Occipital lobe (tissue), 2 donors: ENCODE data around the gene CHRM4. TPM values are rescaled to one million over a fixed set of nuclear protein-coding genes. Genes with fewer than 3 reads are reported as not detected.

ENCODE experiments used
- DNase-seq: peaks from one replicate; lab custom pipeline; 2025; lab: John Stamatoyannopoulos, UW
- total RNA-seq: library from RNA; depleted of rRNA; stranded (reverse); fragments of >200 nt; gene quantifications from one replicate; pipeline ENCODE4 v1.2.3, GENCODE V29; 2014

Gene CHRM4
- total RNA-seq, 1 donor from 2014 or later: 0.78 TPM

DNA sequence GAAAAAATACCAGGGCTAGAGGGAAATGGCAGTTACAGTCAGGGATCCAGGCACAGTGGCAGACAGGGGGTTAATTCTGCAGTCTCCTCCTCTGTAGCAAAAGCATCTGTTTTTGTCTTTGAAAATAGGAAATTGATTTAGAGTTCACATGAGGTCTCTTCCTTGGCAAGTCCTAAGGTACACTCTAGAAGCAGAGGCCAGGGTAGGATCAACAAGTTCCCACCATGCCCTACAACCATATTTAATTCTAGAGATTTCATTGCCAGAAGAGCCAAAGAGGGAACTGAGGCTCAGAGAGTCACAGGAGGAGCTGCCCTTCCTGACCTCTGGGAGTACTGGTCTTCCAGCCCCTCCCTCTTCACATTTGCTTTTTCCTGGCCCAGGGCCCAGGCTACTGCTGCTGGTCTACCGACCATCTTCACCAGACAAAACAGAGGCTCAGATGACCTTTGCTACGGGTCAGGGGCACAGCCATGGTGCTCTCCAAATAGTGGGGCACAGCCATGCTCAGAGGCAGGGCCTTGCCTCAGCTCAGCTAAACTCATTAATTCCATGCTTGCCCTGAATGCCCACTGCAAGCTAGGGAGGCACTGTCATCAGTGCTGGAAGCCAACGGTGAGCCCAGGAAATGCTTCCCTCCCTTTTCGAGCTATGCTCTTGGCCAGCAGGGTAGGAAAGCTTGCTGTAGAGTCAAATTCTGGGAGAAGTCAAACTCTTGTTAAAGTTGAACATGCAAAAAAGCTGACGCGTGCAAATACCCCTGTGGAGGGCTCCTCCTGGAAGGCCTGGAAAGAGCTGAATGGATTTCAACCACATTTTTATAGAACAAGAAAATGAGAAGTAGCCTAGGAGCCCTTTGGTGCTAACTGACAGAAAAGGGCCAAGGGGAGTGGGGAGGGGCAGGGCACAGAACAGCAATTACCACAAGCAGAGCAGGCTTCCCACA lies 11.7 kb upstream of the CHRM4 start:
- DNase-seq: no peak

DNA sequence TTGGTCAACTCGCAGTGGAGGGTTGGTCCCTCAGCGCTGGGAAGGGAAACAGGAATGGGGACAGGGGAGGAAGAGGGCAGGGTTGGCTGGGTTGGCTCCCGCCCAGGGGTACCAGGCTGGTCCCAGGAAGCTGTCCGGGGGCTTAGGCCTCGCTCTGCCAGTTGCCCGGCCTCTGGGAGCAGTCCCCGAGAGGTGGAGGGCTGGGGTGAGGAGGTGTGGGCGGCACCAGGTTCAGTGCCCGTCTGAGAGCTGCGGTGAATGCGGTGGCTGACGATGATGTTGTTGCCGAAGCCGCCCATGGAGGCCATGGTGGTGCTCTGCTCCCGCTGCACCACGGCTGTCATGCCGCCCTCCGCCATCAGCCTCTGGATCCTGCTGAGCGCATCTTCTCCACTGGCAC lies 6.0 kb upstream of the CHRM4 start:
- no peak for DNase-seq

DNA sequence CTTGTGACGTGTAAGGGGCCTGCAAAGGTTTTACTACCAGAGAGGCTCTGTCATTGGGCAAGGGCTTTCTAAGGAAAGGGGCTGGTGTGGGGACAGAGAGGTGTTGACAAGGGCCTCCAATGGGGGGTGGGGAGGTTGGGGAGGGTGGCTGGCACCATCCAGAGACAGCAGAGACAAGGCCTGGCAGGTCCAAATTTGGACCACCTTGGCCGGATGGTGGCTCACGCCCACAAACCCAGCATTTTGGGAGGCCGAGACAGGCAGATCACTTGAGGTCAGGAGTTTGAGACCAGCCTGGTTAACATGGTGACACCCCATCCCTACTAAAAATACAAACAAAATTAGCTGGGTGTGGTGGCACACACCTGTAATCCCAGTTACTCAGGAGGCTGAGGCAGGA lies 2.2 kb upstream of the CHRM4 start:
- no peak for DNase-seq

DNA sequence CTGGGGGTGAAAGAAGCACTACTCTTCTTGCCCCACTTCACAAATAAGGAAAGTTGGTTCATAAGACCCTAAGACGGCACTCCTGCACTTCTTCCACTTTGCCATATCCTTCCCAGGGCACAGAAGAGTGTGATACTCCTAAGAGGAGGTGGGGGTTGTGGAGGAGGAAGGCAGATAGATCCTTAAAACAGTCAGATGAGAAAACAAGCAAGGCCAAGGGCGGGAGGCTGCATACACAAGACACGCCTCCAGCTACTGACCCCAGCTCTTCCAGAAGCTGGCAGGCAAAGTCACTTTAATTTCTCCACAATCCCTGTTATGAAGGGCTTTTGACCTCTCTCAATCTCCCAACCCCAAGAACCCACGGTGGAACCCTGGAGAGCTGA lies 1.6 kb upstream of the CHRM4 start:
- no peak for DNase-seq

DNA sequence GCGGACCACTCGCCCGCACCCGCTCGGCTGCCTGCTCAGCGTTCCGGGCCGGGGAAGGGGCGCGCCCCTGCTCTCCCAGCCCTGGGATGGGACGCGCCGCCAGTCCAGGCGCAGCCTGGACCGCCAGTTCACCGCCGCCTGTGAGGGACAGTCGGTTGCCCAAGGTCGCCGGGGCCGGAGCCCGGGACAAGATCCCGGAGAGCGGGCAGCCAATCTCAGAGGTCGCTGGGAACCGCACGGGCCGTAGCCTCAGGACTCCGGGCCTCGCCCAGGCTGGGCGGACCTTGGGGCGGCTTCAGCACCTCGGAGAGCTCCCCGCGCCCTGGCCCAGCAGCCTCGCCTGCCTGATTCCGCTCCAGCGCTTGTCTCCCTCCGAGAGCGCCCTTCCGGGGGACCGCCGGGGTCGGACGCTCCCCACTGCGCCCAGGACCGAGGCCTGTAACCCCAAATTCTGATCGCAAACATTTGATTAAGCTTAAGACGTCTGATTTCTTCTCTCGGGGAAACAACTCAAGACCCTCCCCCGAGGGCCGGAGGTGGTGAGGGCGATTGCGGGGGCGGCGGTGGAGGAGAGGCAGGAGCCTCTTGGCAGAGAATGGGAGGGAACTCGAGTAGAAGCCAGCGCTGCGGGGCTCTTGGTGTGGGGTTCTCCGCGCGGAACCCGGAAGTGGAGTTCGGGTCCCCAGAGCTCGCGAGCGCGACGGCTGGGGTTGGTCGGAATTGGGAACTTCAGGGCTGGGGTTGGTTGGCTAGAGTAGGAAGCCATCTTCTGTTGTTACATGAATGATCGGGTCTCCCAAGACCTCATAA lies 1.1 kb upstream of the CHRM4 start:
- DNase-seq: peak; percentile 44

DNA sequence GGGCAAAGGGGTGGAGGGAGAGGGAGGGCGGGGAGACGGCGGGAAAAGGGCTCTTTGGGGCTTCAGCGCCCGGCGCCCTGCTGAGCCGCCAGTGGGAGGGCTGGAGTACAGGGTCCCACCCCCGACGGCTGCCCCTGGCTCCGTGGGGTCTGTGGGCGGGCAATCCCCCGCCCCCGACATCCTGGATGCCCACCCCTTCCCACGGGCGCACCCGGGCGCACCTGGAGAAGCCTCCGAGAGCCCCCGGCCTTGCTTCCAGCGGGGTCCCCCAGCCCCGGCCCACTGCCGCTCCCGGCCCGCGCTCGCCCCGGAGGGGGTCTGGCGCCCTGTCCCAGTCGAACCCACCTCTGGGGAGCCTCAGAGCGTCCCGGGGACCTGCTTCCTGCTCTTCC lies 394 bp downstream of the CHRM4 start:
- DNase-seq: no peak

DNA sequence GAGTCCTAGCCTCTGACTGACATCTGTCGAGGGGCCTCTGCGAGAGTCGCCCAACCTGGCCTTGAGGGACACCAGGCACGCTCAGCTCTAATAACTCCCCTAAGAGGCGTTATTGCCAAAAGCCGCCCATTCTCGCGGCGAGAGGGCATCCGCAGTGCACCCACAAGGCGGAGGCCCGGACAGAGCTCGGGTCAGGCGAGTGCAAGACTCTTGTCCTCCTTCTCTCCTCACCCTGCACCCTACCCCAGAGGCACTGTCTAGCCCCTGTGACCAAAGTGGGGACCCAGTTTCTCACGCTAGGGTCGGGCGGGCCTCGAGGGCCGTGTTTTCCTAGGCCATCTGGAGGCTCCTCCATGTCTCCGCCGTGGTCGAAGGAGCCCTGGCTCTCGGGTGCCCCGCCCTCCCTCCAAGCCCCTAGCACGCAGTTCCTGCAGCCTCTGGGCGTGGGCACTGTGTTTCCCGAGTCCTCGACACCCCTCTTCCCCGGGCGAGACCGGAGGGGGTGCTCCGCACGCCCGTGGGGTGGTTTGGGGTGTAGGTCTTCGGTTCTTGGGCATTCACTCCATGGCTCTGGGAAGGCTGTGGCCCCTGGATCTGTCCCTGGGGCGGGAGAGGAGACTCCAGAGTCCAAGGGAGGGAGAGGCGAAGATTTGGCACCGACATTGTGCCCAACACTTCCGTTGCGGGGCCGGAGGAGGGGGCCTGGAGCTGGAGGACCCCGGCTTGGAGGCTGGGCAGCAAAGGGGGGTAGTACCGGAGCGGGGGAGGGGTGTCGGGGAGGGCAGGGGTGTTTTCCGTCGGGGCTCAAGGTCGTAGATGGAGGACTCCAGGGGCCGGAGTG lies 1.0 kb downstream of the CHRM4 start:
- DNase-seq: no peak

DNA sequence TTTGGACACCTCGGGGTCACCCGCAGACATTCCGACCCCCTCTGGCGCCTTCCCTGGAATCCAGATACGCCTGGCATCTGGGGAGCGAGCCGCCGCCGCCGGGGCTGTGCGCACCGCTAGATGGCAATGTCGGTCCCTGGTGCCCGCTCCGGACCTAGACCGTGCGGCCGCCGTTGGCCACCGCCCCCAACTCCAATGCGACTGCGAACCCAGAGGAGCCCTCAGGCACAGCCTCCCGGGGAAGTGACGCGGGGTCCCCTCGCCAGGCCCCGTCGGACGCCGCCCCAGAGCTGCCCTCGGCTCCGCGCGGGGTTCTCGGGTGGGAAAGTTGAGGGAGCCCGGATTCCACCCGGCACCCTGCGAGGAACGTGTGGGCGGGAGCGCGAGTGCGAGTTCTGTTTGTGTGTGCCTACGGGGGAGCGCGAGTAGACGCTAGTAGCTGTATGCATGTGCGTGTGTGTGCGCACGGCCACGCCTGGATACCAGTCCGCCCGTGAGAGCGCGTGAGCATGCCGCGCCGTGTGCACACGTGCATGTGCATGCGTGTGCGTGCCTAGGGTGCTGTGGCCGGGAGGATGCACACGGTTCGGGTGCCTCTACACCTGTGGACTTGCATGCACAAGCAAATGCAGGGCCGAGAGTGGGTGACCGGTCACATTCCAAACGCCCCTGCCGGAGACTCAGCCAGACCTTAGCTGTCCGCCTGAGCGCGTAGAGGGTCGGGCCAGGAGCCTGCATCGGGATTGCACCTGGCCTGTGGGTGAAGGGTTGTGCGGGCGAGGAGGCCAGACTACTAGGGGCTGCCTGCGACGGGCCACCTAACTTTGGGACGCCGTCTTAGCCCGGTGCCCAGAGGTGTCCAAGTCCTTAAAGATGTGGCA lies 1.9 kb downstream of the CHRM4 start:
- peak; percentile 47 for DNase-seq

DNA sequence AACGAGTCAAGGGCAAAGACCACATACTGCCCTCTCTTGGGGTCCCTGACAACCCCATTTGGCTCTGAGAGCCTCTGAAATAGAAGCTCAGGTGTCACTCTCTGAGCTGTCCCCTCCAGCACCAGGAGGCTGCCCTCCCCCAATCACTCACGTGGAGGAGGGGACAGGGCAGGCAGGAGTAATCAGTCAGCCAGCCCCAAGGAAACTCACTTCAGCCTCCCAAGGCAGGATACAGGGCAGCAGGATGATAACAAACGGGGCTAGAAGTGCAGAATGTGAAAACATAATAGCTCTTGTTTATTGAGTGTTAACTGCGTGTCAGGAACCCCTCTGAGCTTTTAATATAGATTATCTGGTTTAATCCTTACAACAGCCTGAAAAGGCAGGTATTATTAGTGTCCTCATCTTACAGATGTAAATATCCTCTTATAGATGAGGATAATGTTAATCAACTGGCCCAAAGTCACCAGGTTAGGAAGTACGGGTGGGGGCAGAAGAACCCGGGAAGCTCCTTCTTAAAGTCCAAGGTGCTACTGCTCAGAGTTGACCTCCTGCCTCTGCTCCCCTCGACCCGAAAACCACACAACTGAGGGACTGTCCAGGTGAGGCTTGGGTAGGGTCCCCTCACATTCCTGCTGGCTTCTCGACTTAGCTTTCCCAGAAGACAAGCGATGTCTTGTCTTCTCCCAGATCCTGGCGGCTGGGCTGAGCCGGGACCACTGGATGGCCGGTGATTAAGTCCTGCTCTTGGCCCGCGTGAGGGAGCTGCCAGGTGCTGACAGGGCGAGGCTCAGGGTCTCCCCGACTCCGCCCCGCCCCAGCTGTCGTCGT lies 2.7 kb downstream of the CHRM4 start:
- no peak for DNase-seq

DNA sequence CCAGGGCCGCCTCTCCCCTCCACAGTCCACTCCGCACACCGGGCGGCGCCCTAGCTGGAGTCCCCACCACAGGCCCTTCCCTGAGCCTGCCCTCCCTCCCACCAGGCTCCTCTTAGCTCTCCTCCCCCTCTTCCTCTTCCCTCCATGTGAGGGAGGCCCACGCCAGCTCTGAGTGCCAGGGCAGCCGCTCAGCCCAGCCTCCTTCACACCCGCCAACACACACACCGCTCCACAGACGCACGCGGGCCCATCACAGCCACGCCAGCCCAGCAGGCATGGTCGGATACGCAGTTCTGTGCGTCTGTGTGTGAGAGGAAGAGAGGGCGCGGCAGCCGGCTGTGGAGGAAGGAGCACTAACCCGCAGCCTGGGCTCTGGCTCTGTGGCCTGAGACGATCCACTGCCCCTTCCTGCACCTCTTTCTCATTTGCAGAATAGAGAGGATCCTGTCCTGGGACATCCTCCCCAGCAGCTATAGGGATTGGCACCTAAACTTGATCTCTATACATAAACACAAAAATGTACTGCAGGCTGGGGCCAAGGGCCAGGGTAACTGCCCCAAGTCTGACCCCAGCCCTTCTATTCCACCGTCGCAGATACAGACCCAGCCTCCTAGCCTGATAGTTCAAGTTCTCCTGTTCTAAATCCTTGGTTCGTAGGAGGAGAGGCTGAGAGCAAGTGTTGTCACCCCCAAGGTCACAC lies 3.5 kb downstream of the CHRM4 start:
- peak; percentile 60 for DNase-seq

DNA sequence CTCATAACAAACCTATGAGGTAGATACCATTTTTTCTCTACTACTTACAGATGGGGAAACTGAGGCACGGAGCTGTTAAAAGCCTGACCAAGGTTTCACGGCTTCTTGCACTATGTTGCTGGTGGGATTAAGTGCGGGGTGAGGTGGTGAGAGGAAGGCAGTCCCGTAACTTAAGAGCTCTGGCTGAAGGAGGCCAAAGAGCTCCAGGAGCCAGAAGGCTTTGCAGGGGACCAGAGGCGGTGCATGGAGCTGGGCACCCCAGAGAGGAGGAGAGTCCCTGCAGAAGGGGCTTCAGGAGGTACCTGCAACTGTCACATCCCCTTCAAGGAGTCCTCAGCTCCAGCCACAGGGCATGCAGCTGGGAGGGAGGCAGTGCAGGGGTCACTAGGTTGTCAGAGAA lies 4.1 kb downstream of the CHRM4 start:
- no peak for DNase-seq

DNA sequence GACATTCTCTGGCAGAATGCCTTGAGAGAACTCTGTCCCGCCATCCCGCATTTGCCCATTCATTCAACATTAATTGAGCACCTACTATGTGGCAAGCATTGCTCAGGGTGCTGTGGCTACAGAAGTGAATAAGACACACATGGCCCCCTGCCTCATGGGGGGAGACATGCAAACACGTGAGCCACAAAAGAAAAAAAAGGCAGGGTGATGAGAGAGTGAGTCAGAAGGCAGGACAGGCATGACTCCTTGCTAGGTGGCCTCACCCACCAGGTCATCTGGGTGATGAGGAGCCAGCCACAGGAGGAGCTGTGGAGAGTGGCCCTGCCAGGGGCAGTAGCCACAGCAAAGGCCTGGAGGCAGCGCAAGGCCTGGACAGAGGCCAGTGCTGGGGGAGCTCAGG lies 4.9 kb downstream of the CHRM4 start:
- no peak for DNase-seq

DNA sequence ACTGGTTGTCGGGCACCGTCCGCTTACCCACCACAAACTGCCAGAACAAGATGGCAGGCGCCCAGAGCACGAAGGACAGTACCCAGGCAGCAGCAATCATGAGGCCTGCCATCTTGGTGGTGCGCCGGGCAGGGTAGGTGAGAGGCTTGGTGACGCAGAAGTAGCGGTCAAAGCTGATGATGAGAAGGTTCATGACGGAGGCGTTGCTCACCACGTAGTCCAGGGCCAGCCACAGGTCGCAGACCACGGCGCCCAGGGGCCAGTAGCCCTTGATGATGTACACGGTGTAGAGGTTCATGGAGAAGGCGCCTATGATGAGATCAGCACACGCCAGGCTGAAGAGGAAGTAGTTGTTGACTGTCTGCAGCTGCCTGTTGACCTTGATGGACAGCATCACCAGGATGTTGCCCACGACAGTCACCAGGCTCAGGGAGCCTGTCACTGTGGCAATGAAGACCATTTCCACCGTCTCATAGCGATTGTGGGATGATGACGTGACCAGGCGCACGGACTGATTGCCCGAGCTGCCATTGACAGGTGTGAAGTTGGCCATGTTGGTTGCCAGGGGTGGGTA lies 5.5 kb downstream of the CHRM4 start:
- no peak for DNase-seq

DNA sequence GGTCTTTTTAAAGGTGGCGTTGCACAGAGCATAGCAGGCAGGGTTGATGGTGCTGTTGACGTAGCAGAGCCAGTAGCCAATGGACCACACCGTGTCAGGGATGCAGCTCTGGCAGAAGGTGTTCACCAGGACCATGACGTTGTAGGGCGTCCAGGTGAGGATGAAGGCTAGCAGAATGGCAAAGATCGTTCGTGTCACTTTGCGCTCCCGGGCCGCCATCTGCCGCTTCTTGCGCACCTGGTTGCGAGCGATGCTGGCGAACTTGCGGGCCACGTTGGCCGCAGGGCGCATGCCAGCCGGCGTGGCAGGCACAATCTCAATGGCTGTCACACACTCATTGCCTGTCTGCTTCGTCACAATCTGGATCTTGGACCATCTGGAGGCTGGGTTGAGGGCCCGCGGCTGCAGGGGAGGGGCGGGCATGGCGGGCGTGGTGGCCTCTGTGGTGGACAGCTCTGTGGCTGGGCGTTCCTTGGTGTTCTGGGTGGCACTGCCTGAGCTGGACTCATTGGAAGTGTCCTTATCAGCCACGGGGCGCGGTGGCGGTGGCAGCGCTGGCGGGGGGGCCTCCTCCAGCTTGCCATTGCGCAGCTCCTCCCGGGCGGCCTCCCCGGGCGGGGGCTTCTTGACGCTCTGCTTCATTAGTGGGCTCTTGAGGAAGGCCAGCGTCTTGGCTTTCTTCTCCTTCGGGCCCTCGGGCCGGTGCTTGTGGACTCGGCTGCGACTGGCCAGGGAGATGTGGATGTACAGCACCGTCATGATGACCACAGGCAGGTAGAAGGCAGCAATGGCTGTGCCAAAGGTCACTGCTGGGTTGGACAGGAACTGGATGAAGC lies 6.2 kb downstream of the CHRM4 start:
- DNase-seq: no peak

DNA sequence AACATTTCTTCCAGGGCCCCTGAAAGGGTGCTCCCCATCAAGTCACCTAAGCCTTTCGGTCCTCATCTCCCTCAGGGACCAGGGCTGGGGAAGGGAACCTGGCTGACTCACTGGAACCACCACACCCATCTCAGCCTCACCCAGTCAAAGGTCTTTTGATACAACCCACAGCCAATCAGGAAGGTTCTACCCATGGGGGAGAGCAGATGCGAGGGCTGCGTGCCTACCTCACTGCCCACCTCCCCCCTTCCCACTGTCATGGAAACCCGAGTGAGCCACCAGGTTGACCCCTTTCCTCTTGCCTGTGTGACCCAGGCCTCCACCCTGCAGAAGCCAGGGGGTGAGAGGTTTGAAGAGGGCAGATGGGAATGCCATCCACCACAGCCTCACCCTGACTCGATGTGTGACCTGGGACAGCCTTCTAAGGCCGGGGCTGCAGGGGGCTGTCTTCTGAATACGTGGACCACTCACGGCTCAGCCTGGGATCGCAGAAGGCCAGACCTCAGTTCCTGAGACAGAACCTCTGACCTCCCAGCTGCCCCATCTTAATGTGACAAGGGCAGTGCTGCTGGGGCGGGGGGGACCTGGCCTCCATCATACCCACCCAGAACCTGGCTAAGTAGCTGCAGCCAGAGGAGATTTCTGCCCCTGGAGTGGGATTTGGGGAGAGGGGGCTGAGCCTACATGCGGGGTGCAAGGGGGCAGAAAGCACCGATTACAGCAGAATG lies 7.4 kb downstream of the CHRM4 start:
- no peak for DNase-seq

DNA sequence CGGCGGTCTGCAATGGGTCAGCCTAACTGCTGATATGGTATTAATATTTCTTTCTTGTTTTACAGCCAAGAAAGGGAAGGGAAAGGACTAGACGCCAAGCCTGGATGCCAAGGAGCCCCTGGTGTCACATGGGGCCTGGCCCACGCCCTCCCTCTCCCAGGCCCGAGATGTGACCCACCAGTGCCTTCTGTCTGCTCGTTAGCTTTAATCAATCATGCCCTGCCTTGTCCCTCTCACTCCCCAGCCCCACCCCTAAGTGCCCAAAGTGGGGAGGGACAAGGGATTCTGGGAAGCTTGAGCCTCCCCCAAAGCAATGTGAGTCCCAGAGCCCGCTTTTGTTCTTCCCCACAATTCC lies 8.2 kb downstream of the CHRM4 start:
- DNase-seq: no peak

DNA sequence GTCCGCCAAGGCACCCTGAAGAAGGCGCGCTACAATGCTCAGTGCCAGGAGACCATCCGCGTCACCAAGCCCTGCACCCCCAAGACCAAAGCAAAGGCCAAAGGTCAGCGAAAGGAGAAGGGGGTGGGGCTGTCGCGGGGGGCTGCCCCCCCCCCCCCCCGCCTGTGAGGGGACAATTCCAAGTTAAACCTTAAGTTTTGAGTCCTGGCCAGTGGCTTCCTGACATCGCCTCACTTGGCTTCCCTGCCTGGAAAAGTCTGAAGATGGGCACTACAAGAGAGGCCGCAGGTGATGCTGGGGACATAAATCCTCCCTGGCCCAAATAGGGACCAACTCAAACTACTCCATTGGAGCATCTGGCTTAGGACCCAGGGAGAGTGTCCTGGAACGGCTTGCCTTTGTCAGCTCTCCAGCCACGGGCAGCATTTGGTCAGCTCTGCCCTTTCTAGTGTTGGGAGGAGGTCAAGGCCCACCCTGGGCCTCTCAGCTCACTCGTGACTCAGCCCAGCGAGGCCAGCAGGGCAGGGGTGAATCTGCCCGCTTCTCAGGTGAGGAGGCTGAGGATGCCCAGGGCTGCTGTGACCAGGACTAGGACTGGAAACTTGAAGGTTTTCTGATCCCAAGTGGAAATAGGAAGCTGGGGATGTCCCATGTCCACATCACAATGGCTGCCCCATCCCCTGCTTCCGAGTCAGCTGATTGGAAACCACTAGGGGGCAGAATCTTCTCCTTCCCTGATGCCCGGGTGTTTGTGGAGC lies 8.8 kb downstream of the CHRM4 start:
- DNase-seq: peak; percentile 31
